Endothelial cell (in vitro differentiated cells): ENCODE measurements around the gene SF1. TPM values are rescaled to one million over a fixed set of nuclear protein-coding genes. Genes with fewer than 3 reads are reported as not detected.

ENCODE experiments used
- DNase-seq: peaks from one replicate; pipeline ENCODE4 v3.0.0; 2021; ENCODE audit warnings: low spot score
- H3K27ac Mint-ChIP-seq: one replicate; pipeline ENCODE4 v1.8.0; 2021; ENCODE audit warnings: mixed read lengths, inconsistent platforms; ENCODE audit not compliant: unreplicated experiment
- H3K27me3 Mint-ChIP-seq: one replicate; pipeline ENCODE4 v1.8.0; 2021; ENCODE audit warnings: mild to moderate bottlenecking, moderate library complexity, mixed read lengths, inconsistent platforms; ENCODE audit not compliant: unreplicated experiment
- H3K36me3 Mint-ChIP-seq: one replicate; pipeline ENCODE4 v1.8.0; 2021; ENCODE audit warnings: mild to moderate bottlenecking, low read depth, mixed read lengths, inconsistent platforms; ENCODE audit not compliant: unreplicated experiment
- H3K4me1 Mint-ChIP-seq: one replicate; pipeline ENCODE4 v1.8.0; 2021; ENCODE audit warnings: mild to moderate bottlenecking, mixed read lengths, inconsistent platforms; ENCODE audit not compliant: unreplicated experiment
- H3K4me3 Mint-ChIP-seq: one replicate; pipeline ENCODE4 v1.8.0; 2021; ENCODE audit warnings: mild to moderate bottlenecking, mixed read lengths, inconsistent platforms; ENCODE audit not compliant: unreplicated experiment
- H3K9me3 Mint-ChIP-seq: one replicate; pipeline ENCODE4 v1.8.0; 2021; ENCODE audit warnings: mixed read lengths, inconsistent platforms; ENCODE audit not compliant: unreplicated experiment
- total RNA-seq: library from RNA; stranded (reverse); fragmentation: NEBNext Ultra II Directional; extraction: Animal tissue kit (Norgen Biotek cat#: 25700); gene quantifications from one replicate; pipeline ENCODE4 v1.2.1, GENCODE V29; 2021; ENCODE audit not compliant: unreplicated experiment
- TF ChIP-seq, protein P1 (sequence below): fragments of 200-600 bp; sonication (generic); IDR thresholded peaks from one replicate; pipeline ENCODE4 v1.5.0; 2021; ENCODE audit warnings: antibody characterized with exemption; ENCODE audit not compliant: unreplicated experiment

Gene SF1
- total RNA-seq, 1 donor from 2014 or later, result 322 TPM

DNA sequence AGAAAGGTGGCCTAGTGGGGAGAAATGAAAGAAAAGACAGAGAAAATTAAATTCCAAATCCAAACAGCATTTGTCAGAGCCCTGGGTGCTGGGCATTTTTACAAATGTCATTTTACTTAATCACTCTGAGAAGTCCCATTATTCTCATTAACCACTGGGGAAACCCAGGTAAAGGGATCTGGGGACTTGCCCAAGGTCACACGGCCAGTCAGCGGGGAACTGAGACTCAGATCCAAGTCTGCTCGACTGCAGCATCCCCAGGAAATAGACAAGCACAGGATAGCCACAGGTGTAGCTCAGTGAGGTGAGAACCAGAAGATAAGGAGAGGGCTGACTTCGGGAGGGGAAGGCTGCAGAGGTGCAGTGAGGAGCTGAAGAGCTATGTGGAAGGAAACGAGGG, 63.2 kb downstream of the SF1 start:
- DNase-seq, result no peak
- TF ChIP-seq, protein P1, sequence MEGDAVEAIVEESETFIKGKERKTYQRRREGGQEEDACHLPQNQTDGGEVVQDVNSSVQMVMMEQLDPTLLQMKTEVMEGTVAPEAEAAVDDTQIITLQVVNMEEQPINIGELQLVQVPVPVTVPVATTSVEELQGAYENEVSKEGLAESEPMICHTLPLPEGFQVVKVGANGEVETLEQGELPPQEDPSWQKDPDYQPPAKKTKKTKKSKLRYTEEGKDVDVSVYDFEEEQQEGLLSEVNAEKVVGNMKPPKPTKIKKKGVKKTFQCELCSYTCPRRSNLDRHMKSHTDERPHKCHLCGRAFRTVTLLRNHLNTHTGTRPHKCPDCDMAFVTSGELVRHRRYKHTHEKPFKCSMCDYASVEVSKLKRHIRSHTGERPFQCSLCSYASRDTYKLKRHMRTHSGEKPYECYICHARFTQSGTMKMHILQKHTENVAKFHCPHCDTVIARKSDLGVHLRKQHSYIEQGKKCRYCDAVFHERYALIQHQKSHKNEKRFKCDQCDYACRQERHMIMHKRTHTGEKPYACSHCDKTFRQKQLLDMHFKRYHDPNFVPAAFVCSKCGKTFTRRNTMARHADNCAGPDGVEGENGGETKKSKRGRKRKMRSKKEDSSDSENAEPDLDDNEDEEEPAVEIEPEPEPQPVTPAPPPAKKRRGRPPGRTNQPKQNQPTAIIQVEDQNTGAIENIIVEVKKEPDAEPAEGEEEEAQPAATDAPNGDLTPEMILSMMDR, result no peak
- Mint-ChIP-seq H3K4me3 (no peak overlapping the region), H3K9me3 (no peaks in the 10 kb centered on the region), H3K36me3 (peaks cover 5% of the 10 kb centered on the region), H3K27me3 (peaks cover 32% of the 10 kb centered on the region), H3K4me1 (peaks cover 23% of the 10 kb centered on the region), H3K27ac (no peak overlapping the region)

DNA sequence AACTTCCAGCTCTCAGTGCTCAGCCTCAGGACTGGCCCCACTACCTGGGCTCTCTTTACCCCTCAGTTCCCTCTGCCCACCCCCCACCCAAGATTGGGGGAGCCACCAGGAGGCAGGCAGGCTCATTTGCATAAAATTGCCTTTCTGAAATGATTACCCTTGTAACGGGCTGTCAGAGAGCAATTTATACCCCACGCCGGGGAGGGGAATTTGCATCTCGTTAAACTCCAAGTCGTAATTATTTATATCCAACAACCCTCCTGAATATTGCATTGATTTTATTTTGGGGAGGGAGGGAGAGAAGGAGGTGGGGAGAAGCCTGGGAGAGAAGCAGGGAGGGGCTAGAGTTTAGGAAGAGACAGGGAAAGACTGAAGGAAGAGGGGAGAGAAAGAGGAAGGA, 63.7 kb downstream of the SF1 start:
- Mint-ChIP-seq H3K27ac (no peak overlapping the region), H3K36me3 (peaks cover 5% of the 10 kb centered on the region), H3K27me3 (peaks cover 32% of the 10 kb centered on the region), H3K4me3 (no peak overlapping the region), H3K9me3 (no peaks in the 10 kb centered on the region), H3K4me1 (peaks cover 24% of the 10 kb centered on the region)
- DNase-seq, result no peak
- TF ChIP-seq, protein P1, result no peak

Other genes starting within 250 kb of the SF1 start
- gene SLC22A11, start 222.6 kb downstream of the SF1 start, total RNA-seq, result not detected
- gene SLC22A12, start 187.3 kb downstream of the SF1 start, total RNA-seq, result not detected
- gene NRXN2, start 55.3 kb downstream of the SF1 start, total RNA-seq, result 11.5 TPM
- gene RASGRP2, start 34.4 kb downstream of the SF1 start, total RNA-seq, result 139 TPM
- 0.26 TPM for gene PYGM, start 18.6 kb downstream of the SF1 start, total RNA-seq
- gene MAP4K2, start 24.7 kb upstream of the SF1 start, total RNA-seq, result 202 TPM
- gene MEN1, start 32.0 kb upstream of the SF1 start, total RNA-seq, result 56.3 TPM
- gene CDC42BPG, start 66.1 kb upstream of the SF1 start, total RNA-seq, result 4.1 TPM
- 84.0 TPM for gene EHD1, start 100.1 kb upstream of the SF1 start, total RNA-seq
- 22.4 TPM for gene ATG2A, start 138.7 kb upstream of the SF1 start, total RNA-seq
- 13.3 TPM for gene PPP2R5B, start 146.1 kb upstream of the SF1 start, total RNA-seq
- gene GPHA2, start 157.4 kb upstream of the SF1 start, total RNA-seq, result not detected
- not detected for gene MAJIN, start 193.6 kb upstream of the SF1 start, total RNA-seq
- not detected for gene BATF2, start 218.4 kb upstream of the SF1 start, total RNA-seq
- 66.4 TPM for gene ARL2, start 235.6 kb upstream of the SF1 start, total RNA-seq
- gene SNX15, start 248.9 kb upstream of the SF1 start, total RNA-seq, result 19.4 TPM